Kidney (tissue), 14 donors: ENCODE measurements around the gene EFNB3. TPM values are rescaled to one million over a fixed set of nuclear protein-coding genes. Genes with fewer than 3 reads are reported as not detected.

Experiments used
- DNase-seq, 5 donors: peaks; one replicate each; pipeline ENCODE4 v3.0.0-alpha.2; 2013 to 2020
- FAIRE-seq: peaks from 2 replicates; lab custom pipeline; 2012; peaks lifted over from hg19 to GRCh38; lab: Jason Lieb, UNC
- H3K27ac ChIP-seq, 2 donors: one replicate each; pipeline ENCODE4 v1.7.0; 2013; ENCODE audit warnings: low read depth in 2 of 2, low read length in 2 of 2, inconsistent platforms in 1 of 2
- H3K27me3 ChIP-seq: one replicate; pipeline ENCODE4 v1.7.1; 2013; ENCODE audit warnings: low read length, inconsistent platforms; ENCODE audit not compliant: control insufficient read depth, insufficient read depth
- H3K36me3 ChIP-seq, 3 donors: one replicate each; pipeline versions ENCODE4 v1.7.0 to v1.7.1; 2013; ENCODE audit warnings: low read length in 3 of 3, control low read depth in 1 of 3, inconsistent platforms in 1 of 3; ENCODE audit not compliant: insufficient read depth in 3 of 3, control insufficient read depth in 2 of 3
- H3K4me1 ChIP-seq, 3 donors: one replicate each; pipeline versions ENCODE4 v1.7.0 to v1.7.1; 2013; ENCODE audit warnings: low read length in 3 of 3, inconsistent platforms in 1 of 3, low read depth in 1 of 3; ENCODE audit not compliant: control insufficient read depth in 2 of 3, insufficient read depth in 2 of 3
- H3K4me3 ChIP-seq, 3 donors: one replicate each; pipeline versions ENCODE4 v1.7.0 to v1.8.1; 2013; ENCODE audit warnings: low read length in 3 of 3, control low read depth in 1 of 3, inconsistent platforms in 1 of 3
- H3K9ac ChIP-seq, 3 donors: one replicate each; pipeline versions ENCODE4 v1.7.0 to v1.7.1; 2013; ENCODE audit warnings: low read length in 3 of 3, control low read depth in 1 of 3, inconsistent platforms in 1 of 3
- H3K9me3 ChIP-seq, 3 donors: one replicate each; pipeline versions ENCODE4 v1.7.0 to v1.7.1; 2013; ENCODE audit warnings: low read length in 3 of 3, control low read depth in 1 of 3, inconsistent platforms in 1 of 3; ENCODE audit not compliant: control insufficient read depth in 2 of 3, insufficient read depth in 1 of 3
- CTCF ChIP-seq: IDR thresholded peaks from 3 replicates; pipeline ENCODE4 v1.5.1; 2012; ENCODE audit warnings: mild to moderate bottlenecking, moderate library complexity, borderline replicate concordance; ENCODE audit not compliant: insufficient read depth; ENCODE audit errors: extremely low read depth
- intact Hi-C: fragments of 100-400 bp; cut with DNase I; formaldehyde crosslinking; loops from one replicate; pipeline ENCODE4 v1.11.1; 2022
- polyA plus RNA-seq: library from polyadenylated mRNA; stranded (reverse); fragments of 350-450 nt; fragmentation: Illumina TruSeq; extraction: RNeasy Lipid Tissue Mini Kit (QIAGEN cat#74804); gene quantifications from one replicate; pipeline ENCODE4 v1.2.3, GENCODE V29; 2014; ENCODE audit warnings: low read depth, low replicate concordance; ENCODE audit not compliant: insufficient read depth
- total RNA-seq: library from RNA; stranded (reverse); fragmentation: NEBNext Ultra II Directional; extraction: Animal tissue kit (Norgen Biotek cat#: 25700); gene quantifications from one replicate; pipeline ENCODE4 v1.2.1, GENCODE V29; 2021
- donor health status: control.
- donor health status: control.
- donor health status: control.
- donor health status: control.
- donor health status: control.
- donor health status: DM: yes; HTN: yes; CAD: no.
- donor health status: Normal renal cell carcinoma (clear cell type).

The EFNB3 gene
- total and polyA plus RNA-seq, 2 donors from 2014 or later, result 2.3 to 3.5 TPM

GRCh38 chr17:7705269-7706255, 560 bp downstream of the EFNB3 start:
- Histone ChIP-seq H3K9ac (peak overlapping the region in 1 of 3 donors; percentile 26), H3K36me3 (peaks cover 0 to 11% (median 0%) of the 10 kb centered on the region in 3 donors), H3K4me3 (peak overlapping the region in 1 of 3 donors; percentile 33), H3K27ac (no peak overlapping the region), H3K27me3 (no peaks in the 10 kb centered on the region), H3K9me3 (no peaks in the 10 kb centered on the region), H3K4me1 (peaks cover 0 to 4% (median 0%) of the 10 kb centered on the region in 3 donors)
- no peak for TF ChIP-seq CTCF
- peak in 4 of 5 donors; percentile 41 to 77 (median 64) for DNase-seq
- intact Hi-C loops, result no loop called here
- FAIRE-seq, result no peak

- peaks cover 0 to 4% (median 0%) of the 10 kb centered on the region in 3 donors for H3K4me1 ChIP-seq
- H3K9me3 ChIP-seq, result no peaks in the 10 kb centered on the region
- no peak overlapping the region for H3K27ac ChIP-seq
- H3K27me3 ChIP-seq, result no peaks in the 10 kb centered on the region
- FAIRE-seq (no peak), DNase-seq (no peak)
- no peak for TF ChIP-seq CTCF
- no peak overlapping the region for H3K4me3 ChIP-seq
- H3K9ac ChIP-seq, result no peak overlapping the region
- peaks cover 0 to 11% (median 0%) of the 10 kb centered on the region in 3 donors for H3K36me3 ChIP-seq
- intact Hi-C loops, result no loop called here
Observed at GRCh38 chr17:7706631-7707354, 1.8 kb downstream of the EFNB3 start.

DNA sequence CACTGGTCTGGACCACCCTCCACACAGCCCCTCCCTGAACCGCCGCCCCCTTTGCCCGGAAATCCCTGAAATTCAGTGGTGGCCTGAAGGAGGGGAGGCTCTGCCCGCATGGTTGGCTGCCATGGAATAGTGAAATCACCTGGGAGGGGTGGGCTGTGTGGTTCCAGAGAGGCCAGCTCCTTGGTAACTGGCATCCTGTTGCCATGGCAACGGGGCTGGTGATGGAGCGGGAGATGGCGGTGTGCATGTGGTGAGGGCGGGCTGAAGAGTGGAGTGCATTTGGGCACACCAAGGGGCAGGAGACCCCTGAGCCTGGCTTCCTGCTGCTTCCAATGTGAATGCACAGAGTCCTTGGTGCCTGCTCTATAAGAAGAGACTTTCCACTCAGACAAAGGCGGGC, 2.4 kb downstream of the EFNB3 start:
- Histone ChIP-seq H3K9me3 (no peaks in the 10 kb centered on the region), H3K9ac (no peak overlapping the region), H3K27me3 (no peaks in the 10 kb centered on the region), H3K36me3 (peaks cover 0 to 5% (median 0%) of the 10 kb centered on the region in 3 donors), H3K4me3 (no peak overlapping the region), H3K4me1 (peaks cover 0 to 4% (median 0%) of the 10 kb centered on the region in 3 donors), H3K27ac (no peak overlapping the region)
- no peak for TF ChIP-seq CTCF
- FAIRE-seq (no peak), DNase-seq (no peak)
- intact Hi-C loops, result no loop called here
